Activated T-cell treated with anti-CD3 and anti-CD28 coated beads, Interleukin-2, amount 50 U/mL, for 1 hour (primary cell): Measurements from ENCODE around the gene CTCF.

Experiments
- DNase-seq: peaks from one replicate; pipeline ENCODE4 v3.0.0-alpha.2; 2020

CTCF gene

GRCh38 chr16:67608364-67608763 lies 46.0 kb downstream of the CTCF start:
- no peak for DNase-seq

GRCh38 chr16:67613808-67614207 lies 51.5 kb downstream of the CTCF start:
- DNase-seq: no peak

GRCh38 chr16:67628216-67628615 lies 65.9 kb downstream of the CTCF start:
- no peak for DNase-seq

- DNase-seq: no peak
Observed at GRCh38 chr16:67632415-67633172, 70.3 kb downstream of the CTCF start.

GRCh38 chr16:67636713-67637112 lies 74.4 kb downstream of the CTCF start:
- DNase-seq: no peak

- no peak for DNase-seq
Observed at GRCh38 chr16:67637625-67638024, 75.3 kb downstream of the CTCF start.

- no peak for DNase-seq
Observed at GRCh38 chr16:67641779-67642708, 79.7 kb downstream of the CTCF start.

GRCh38 chr16:67644038-67644437 lies 81.7 kb downstream of the CTCF start:
- no peak for DNase-seq

- DNase-seq: no peak
Observed at GRCh38 chr16:67645397-67646121, 83.2 kb downstream of the CTCF start.

GRCh38 chr16:67647111-67647651 lies 84.9 kb downstream of the CTCF start:
- no peak for DNase-seq

- DNase-seq: no peak
Observed at GRCh38 chr16:67647681-67648080, 85.4 kb downstream of the CTCF start.

- no peak for DNase-seq
Observed at GRCh38 chr16:67648088-67648763, 85.9 kb downstream of the CTCF start.

GRCh38 chr16:67648764-67649407 lies 86.6 kb downstream of the CTCF start:
- DNase-seq: no peak

- no peak for DNase-seq
Observed at GRCh38 chr16:67649494-67649931, 87.2 kb downstream of the CTCF start.

GRCh38 chr16:67650023-67650422 lies 87.7 kb downstream of the CTCF start:
- no peak for DNase-seq

- DNase-seq: no peak
Observed at GRCh38 chr16:67651039-67651438, 88.7 kb downstream of the CTCF start.

GRCh38 chr16:67651847-67652246 lies 89.5 kb downstream of the CTCF start:
- no peak for DNase-seq

GRCh38 chr16:67652578-67653127 lies 90.3 kb downstream of the CTCF start:
- no peak for DNase-seq

GRCh38 chr16:67653128-67653788 lies 90.9 kb downstream of the CTCF start:
- no peak for DNase-seq

- no peak for DNase-seq
Observed at GRCh38 chr16:67653789-67654402, 91.6 kb downstream of the CTCF start.
